GM12892 (cell line): ENCODE measurements around the gene SH3GLB2.

Experiments used
- POLR2A ChIP-seq: IDR thresholded peaks from 2 replicates; pipeline ENCODE4 v1.6.1; 2011; ENCODE audit warnings: low read depth, low read length, control low read depth
- POLR2AphosphoS5 ChIP-seq: IDR thresholded peaks from 2 replicates; pipeline ENCODE4 v1.6.1; 2011; ENCODE audit warnings: low read depth, low read length, control low read depth
- TAF1 ChIP-seq: IDR thresholded peaks from 2 replicates; pipeline ENCODE4 v1.6.1; 2011; ENCODE audit warnings: low read depth, mild to moderate bottlenecking, control low read depth, low read length, borderline replicate concordance

DNA sequence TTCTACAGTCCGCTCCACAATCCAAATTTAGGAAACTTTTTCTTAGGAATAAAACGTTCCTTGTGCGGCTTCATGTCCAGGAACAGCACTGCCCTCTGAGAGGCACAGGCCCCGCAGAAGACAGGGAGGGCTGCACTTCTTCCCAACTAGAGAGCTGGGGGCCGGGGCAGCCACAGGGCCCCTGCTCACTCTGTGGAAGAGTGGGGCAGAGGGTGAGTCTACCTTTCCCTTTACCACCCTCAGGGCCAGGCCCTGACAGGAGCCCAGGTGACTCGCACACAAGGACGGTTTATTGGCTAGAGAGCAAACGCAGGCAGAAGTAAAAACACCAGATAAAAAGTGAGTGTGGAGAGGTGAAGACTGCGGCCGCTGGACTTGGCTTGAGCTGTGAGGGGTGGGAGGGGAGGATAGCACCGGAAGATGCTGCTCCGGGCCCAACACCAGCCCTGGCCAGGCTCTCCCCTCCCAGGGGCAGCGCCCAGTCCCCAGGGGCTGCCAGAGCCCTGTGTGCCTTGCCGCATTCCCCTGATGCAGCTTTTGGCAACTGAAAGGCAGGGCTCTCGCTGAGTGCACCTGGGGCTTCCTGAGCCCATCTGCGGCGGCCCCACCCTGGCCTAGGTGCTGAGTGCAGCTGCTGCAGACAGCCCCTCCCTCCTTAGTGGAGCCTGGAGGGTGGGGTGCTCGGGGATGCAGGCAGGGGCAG is 20.2 kb downstream of the SH3GLB2 start:
- TF ChIP-seq POLR2A (no peak), POLR2AphosphoS5 (no peak), TAF1 (no peak)
